Measurements from ENCODE around the gene NEK4. TPM values are rescaled to one million over a fixed set of nuclear protein-coding genes. Genes with fewer than 3 reads are reported as not detected.

The NEK4 gene
- total RNA-seq, 1 donor from 2014 or later = 31.4 TPM

Other genes with a start within 250 kb of the NEK4 start
- gene NT5DC2, start 237.1 kb downstream of the NEK4 start, total RNA-seq = 78.3 TPM
- gene UQCC5, start 234.3 kb downstream of the NEK4 start, total RNA-seq = 16.0 TPM
- 82.0 TPM for gene PBRM1, start 85.0 kb downstream of the NEK4 start, total RNA-seq
- gene GNL3, start 84.9 kb downstream of the NEK4 start, total RNA-seq = 55.4 TPM
- 55.8 TPM for gene GLT8D1, start 65.1 kb downstream of the NEK4 start, total RNA-seq
- gene SPCS1, start 64.8 kb downstream of the NEK4 start, total RNA-seq = 60.0 TPM
- gene ITIH1, start 6.7 kb upstream of the NEK4 start, total RNA-seq = not detected
- gene ITIH3, start 23.9 kb upstream of the NEK4 start, total RNA-seq = 22.0 TPM
- 16.3 TPM for gene ITIH4, start 59.7 kb upstream of the NEK4 start, total RNA-seq
- gene MUSTN1, start 64.1 kb upstream of the NEK4 start, total RNA-seq = 23.9 TPM
- 22.6 TPM for gene STIMATE, start 126.6 kb upstream of the NEK4 start, total RNA-seq

Data from sciatic nerve (tissue), 1 donor.